CD4-positive, alpha-beta T cell treated with Interleukin-6 at 100 ng/mL for 8 hours (primary cell): ENCODE results near the gene MEIS2.

Source experiments
- DNase-seq: peaks from one replicate; pipeline ENCODE4 v3.0.0-alpha.2; 2020; ENCODE audit warnings: mixed read lengths, low spot score

The MEIS2 gene

DNA sequence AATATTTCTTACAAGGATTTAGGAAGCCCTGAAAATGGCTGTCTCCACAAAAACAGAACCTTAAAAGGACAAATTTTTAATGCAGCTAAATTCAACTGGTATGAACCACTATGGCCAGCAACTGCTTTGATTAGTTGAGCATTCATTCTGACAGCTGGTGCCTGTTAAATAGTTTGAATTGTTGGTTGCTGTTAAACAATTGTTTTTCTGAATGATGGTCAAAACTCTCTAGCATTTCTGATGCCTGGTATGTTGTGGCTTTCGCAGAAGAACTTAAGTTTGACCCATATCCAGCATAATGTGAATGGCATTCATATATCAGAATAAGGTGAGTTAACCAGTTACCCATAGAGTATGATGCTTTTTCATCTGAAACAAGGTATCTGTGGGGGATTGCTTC lies 138.4 kb downstream of the MEIS2 start:
- DNase-seq: no peak

DNA sequence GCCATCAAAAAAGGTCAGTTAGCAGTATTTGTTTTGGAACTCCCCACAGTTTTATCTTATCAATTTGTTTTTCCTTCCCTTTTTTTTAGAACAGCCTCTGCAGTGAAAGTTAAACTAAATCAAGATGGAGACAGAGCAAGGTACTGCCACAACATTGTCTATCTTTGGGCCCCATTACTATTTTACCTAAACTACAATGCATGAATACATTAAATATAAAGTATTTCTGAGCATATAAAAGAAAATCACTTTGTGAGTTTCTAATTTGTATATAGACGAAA lies 139.5 kb downstream of the MEIS2 start:
- no peak for DNase-seq

DNA sequence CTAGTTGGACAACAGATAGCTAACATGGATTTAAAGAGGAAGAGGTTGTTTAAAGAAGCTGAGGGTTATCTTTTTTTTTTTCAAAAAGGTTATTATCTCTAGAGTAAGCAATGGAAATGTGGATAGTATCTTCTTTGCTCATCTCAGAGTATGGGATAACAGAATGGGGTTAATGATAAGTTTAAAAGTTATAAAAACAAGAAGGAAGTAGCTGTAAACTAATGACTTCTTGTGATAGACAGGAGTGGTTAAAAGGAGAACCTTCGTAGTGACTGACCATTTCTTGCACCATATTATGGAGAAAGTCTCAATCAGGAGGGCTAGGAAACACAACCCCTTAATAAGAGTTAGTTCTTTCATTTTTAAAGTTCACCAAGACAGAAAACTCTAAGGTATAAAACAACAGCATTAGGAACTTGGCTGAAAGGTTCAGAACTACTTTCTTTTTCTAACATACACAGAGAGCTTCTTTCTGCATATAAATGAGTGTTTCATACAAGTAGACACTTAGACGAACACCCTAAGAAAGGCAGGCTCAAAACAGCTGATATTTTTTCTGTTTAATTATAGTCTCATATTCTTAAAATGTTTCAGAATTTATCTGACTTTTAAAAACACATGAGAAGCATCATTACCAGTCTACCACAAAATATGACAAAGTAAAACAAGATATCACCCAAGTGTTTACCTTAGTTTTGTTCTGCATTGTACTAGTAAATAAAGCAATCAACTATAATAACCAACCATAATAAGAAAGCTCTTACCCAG lies 140.0 kb downstream of the MEIS2 start:
- DNase-seq: no peak

DNA sequence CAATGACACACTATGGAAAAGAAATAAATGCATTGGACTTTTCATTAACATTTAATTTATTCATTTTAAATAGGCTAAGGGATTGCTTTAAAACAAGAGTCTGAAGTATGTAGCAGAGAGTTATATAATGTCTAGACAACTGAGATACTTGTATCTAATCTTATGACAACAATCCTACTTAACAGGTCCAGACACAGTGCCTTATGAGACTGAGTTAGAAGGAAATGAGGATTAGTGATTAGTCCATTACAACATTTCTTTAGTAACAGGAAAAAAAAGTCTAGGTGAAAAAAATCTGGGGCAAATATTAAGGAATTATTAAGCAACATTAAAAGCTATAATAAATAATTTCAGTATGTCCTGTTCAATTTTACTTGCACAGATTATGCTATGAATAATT lies 140.6 kb downstream of the MEIS2 start:
- DNase-seq: no peak

DNA sequence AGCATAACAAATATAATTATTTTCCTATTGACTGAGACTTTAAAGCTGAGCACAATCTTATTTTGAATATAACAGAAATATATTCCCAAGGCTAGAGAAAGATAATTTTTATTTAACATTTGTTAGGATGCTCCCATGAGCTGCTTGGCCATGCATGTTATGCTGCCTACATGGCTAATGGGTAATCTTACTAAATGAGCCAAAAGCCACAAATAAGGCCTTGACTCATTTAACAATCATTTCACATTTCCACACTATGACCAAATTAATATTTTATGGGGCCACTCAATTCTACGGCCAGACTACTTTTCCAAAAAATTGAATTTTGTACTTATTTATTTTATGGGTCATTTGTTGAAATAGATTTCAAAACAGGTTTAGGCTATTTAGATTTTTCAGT lies 141.7 kb downstream of the MEIS2 start:
- no peak for DNase-seq

DNA sequence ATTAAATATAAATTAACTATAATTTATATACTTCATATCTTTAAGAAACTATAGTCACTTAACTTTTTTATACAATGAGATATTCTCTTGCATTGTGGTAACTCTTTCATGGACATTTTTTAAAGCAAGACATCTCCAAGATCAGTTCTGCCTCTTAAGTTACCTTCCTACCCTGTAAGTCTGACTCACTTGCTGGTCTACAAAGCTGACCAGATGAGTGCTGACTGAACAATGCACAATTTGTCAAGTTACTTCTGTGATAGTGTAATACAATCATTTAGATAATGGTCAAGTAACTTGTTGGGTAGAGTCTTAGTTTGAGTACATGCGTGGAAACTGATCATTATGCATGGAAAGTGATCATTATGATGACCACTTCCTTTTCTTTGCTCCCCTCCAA lies 145.9 kb downstream of the MEIS2 start:
- DNase-seq: no peak

DNA sequence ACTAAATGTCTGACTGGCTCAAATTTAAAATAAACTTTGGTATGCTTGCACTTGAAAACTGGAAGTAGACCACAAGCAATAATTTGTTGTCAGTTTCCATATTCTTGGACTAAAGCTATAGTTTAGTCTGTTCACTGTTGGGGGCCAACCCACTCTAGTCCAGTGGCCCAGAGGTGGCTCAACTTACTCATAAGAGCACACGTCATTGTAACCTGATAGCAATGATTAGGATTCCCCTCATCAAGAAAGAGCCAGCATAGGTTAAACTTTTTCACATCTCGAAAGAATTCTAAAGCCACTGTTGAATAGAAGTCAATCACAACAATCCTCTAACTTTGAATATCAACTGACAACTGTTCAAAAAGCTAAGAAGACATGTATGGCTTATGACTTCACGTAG lies 147.0 kb downstream of the MEIS2 start:
- DNase-seq: no peak

DNA sequence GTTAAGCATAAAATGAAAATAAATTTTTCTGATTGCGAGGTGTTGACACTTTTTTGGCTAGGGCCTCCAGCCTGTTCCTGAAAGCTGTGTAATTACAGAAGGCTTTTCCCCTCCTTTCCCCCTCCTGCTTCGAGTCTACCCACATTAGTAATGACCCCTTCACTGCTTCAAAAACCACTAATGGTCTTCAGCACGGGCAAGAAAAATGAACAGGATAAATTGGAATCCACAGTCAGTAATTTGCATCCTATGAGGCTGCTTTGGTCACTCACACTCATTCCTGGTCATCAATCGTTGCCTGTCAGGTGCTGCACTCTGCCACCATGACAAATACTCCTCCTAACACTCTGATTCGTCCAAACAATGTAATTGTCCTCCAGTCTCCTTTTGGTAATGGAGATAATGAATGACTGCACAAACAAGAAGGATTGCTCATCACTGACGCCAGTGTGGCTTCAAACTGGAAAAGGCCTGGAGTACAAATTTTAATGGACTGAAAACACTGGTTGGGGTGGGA lies 148.6 kb downstream of the MEIS2 start:
- DNase-seq: no peak

DNA sequence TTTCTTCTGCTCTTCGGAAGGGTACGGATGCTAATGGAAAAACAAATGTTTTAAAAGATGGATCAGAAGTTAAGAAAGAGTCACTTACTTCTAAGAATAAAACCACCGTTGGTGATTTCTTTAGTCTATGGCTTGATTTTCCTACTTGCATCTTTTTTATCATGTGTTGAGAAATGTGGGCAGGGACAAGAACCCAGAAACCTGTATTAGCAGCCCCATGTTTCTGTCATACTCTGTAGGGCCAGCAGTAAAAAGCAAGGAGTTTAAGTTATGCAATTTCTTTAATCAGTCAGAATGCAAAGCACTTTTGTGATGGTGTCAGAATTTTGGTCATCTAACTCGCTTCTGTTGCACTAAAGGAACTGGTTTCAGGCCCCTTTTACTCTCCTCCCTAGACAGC lies 150.0 kb downstream of the MEIS2 start:
- no peak for DNase-seq

DNA sequence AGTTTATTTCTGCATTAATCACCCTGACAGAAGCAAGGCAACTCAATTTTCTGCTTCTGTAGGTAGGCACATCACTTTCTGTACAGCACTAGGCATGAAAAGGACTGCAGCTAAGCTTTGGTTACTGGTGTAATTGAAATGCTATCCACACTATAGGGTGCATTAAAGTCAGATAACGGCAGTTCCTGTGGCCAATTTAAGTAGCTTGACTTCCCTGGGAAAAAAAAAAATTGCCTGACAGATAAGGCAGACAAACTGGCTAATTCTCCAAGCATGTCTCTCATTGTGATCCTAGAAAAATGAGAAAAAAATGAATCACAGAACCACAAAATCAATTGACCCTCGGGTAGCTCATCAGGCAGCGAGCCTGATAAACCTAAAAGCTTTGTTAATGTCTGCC lies 151.4 kb downstream of the MEIS2 start:
- no peak for DNase-seq

DNA sequence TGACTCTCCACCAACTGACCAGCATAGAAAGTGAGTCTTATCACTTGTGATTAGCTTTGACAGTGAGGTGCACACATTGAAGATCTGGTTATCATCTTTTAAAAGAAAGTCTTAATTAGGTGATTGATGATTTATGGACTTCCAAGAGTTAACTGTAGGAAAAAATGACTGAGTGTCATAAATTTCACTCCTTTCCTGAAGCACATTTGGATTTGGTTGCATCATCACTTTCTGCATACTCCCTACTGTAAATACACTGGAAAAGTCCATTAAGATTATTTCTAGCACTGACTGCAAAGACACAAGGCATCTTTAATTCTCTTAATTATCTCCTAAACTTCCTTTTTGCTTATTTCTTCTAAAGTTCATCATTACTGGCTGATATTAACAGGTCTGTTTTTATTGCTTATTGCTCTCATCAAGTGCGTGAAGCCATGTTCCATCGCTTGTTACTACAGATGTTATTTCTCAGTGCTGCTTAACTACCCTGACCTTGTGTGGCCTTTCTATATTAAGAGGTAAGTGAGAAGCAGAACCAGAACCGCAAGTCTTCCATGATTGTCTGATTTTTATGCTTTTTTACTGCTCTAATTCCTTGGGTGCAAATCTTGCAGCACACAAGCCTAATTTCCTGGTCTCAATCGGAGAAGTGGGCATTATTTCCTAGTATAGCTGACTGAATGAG lies 153.2 kb downstream of the MEIS2 start:
- DNase-seq: no peak

DNA sequence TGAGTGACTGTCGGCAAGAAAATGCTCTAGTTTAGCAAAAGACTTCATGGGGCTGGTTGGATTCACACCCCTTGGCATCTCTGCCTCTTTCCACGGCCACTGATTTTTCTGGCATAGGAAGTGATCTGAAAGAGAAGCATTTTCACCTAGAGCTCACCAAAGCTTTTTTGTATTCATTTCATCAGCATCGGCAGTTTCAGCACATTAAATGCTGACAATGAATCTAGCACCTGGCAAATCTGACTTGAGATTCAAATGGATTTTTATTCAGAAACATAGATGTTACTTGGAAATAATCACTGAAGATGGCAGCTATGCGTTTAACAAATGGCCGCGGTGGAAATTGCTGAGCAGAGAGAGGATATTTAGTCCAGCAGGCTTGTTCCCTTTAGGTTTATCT lies 155.9 kb downstream of the MEIS2 start:
- DNase-seq: no peak

DNA sequence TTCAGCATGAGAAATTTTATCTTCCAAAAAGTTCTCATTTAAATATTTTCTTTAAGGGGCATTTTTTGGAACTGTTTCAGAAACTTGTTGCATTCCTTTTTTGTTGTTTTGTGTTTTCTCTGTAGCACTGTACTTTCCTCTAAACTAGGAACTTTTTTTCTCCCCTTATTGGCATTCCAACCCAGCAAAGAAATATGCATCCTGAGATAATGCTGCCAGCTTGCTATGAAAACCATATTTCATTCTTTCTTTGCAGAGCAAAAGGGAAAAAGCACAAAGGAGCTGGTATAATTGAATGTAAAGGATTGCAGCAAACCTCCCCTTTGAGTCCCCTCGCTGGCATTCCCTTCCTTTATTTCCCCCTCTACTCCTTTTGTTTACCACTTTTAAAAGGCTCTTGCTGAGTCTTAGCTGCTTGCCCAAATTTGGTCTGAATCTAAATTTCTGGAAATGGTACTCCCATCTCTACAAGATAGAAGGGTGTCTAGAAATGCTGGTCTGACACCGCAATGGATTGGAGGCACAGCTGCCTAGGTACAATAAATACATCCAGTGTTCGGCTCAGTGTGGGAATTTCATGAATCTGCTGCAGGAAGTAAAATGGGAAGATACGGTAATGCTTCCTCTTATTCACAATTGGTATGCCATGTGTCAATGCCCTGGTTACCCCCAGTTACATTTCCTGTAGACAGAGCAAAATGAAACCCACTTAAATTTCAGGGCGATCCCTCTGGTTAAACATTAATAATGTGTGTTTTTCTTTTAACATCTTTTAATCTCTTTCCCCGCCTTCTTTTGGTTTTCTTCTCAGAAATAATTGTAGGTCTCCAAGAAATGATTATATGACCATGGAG lies 156.6 kb downstream of the MEIS2 start:
- DNase-seq: no peak

DNA sequence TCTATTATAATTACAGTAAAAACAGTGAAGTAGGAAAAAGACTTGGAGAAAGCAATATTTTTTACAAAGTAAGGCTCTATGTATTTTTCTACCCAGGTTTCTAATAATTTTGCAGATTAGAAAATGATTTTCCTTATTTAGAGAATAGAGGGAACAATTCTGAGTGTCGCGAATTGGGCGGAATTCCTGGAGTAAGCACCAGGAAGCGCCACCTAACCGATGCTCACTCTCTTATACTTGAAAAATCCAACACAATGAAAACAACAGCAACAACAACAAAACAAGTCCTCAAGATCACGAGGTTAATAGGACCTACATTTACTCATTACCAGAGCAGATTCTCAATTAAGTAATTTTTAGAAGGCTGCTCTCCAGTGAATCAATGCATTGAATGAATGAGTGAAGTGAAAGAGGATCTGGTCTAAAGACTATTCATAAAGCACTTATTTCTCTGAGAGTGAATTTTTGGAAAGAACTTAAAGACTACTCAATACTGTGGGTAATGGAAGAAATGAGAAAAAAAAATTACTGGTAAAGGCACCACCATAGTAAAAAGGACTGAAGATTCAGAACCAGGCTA lies 158.0 kb downstream of the MEIS2 start:
- DNase-seq: no peak

DNA sequence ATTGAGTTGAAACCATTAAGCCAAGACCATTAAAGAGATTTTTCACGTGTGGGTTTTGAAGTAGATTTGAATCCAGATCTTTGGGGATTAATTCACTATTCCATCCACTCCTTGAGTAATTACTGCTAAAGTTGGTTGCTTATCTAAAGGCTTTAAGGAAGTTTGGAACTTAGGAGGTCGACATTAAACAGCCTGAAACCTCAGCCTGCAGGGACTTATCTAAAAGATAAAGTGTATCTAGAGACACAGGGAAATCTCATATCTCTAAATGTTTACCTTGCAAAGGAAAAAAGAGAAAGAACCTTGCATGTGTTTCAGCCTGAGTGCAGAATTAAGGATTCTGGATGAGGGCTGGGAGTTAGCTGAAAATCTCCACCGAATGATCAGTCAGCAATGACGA lies 158.6 kb downstream of the MEIS2 start:
- DNase-seq: no peak

DNA sequence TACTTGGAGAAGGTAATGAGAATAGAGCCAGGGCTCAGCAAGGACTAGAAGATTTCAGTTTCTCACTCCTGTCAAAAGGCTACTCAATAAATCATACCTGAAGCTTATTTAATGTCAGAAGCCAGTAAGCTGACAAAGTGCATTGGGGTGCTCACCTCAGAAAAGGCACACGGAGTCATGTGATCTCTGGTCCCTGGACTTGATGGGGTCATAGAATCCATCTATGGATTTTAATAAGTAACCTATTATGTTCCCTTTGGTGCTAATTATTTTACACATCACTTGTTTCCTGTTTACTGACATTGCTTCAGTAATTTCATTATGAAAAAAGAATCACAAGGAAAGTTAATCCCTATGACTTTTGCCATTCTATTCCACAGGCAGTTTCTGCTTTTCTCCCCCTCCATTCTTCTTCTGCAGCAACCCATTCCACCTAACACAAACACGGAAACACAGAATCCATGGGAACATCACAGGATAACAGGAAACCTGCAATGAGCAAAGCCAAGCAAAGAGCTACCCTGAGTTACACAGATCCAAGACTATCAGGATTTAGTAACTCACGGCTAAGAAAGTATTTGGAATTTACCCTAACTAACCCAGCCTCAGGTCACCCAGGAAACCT lies 159.6 kb downstream of the MEIS2 start:
- no peak for DNase-seq

DNA sequence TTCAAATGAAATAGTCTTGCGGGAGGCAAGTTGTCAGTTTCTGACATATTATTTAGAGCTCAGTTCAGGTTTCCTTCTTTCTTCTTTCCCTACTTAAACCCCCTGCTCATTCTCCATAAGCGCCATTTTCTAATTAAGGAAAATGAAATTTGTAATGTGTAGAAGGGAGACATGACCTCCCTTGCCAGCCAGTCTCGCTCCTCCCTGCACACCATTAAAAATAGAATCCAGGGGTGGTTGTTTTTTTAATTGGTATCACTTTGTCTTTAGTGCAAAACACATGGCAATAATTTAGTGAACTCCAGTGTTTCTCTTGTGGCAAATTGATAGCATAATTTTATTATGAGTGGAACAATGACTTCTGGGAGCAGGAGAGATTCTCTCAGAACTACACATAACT lies 160.1 kb downstream of the MEIS2 start:
- no peak for DNase-seq

DNA sequence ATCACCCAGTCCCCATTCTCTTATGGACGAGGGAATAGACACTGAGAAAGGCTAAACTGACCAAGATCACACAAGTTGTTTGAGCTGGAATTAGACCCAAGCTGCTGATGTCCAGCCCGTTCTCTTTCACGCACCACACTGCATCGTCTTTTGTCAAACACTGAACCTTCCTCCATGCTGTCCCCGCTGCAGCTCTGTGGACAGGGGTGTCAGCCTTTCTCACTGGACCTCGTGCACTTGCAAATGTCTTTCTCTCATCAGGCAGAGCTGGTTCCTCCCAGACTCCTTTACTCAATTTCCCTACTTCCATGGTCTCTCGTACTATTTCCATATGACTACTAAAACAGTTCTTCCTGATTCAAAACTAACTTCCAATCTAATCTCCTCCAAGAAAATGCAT lies 161.6 kb downstream of the MEIS2 start:
- DNase-seq: no peak

DNA sequence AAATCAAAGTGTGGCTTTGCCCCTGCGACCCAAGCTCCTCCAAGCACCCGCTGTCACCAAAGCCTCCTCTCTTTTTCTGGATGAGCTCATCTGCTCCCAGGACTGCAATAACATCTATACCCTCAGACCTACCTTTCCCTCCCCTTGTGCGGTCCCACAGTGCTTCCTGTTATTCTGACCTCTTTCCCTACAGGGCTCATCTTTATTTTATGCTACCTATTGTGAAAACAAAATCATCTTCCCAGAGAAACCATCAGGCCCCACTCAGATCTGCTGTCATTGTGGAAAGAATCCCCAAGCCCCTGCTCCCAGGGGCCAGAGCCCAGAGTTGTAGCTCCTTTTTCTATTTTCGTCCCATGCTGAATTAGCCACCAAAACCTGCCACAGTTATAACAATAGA lies 162.2 kb downstream of the MEIS2 start:
- no peak for DNase-seq

DNA sequence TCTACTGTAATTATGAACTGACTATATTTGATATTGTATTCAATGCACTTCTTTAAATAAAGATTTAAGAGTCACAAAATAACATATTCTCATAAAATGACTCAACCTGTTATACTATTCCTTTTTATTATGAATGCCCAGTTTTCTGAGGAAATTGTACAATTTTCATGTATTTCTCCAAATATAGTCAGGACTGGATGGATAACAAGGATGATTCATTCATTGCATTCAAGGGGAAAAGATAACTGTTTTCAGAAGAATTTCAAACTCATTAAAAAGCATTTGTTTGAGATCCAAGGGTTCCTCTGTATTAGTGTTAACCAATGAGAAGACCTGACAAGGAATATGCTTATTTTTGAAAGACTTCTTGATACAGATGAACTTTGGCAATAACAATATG lies 163.7 kb downstream of the MEIS2 start:
- DNase-seq: no peak

DNA sequence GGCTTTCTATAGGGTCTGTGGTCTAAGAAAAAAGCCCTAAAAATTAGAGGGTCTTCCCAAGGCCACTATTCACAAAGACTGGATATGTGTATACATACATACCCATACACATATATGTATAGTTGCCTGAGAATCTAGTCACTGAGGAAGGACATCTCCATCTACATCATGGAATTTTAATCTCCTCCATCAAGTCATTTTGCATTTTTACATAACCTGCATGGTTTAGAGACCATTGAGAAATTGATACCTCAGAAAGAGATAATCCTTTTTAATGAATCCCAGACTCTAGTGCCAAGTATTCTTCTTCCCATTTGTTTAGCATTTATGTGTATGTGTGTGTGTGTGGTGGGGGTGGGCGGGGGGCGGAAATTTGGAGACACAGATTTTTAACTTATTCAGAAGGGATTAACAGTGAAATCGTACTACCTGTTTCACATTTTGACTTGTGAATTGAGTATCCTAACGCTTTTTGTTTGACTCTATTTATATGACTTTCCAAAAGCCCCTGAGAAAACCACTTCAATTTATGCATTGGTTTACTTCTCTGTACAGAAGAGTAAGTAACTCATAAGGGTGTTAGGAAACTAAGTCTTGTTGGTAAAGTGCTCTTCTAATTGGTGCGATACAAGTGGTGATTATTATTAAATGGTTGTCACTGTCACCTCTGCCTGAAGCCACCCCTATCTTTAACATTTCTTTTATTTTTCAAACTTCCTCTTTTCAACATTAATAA lies 166.9 kb downstream of the MEIS2 start:
- no peak for DNase-seq

DNA sequence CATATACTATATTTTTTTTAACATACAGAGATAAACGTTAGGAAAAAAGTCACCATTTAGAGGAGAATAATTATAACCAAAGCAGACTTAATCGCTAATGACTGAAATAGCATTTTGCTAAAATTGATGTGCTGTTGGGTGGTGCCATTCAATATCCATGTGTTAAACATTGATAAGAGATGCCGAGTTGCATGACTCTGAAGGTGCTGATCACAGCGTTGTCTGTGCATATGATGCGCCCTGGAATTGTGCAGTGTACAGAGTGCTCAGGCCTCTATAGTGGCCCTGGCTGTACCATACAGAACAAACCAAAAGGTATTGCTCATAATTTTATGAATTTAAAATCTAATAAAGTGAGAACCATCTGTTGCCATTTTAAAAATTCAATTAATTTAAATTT lies 168.3 kb downstream of the MEIS2 start:
- no peak for DNase-seq
